ENCODE results near the gene CACNA2D4.
A peak's percentile ranks its signal among the peaks of the same experiment; 100 is the strongest.

Gene CACNA2D4

DNA sequence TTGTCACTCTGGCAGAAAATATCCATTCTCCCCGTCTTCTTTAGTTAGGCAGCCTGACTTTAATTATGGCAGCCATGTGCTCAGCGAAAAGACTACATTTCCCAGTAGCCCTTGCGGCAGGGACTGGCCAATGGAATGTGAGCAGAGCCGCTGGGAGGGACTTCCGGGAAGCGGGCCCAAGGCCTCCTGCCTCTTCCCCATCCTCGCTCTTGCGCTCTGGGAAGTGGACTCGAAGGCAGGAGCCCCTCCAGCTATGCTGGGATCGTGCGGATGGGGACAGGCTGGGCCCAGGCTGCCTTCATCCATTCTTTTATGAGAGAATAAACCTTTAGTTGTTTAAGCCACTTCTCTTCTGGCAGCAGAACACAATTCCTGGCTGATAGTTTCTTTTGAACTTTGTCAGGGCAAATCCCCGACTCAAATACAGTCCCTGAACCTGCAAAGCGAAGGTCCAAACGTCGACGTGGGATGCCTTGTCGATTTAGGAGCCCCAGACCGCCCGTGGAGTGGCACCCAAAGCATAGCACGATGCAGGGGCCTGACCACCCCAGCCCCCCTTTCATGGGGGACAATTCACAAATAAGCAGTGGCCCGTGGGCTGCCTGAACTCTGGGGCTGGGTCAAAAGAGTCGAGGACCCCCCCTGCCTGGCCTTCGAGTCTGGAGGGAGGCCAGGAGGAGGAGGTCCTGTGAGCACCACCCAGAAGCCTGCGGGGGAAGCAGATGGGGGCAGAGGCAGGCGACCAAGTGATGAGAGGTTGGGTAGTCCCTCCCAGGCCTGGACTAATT lies 113.7 kb downstream of the CACNA2D4 start:
- peaks cover 12% of the 10 kb centered on the region for H3K4me1 ChIP-seq
- H3K27me3 ChIP-seq (ENCODE audit: control insufficient read depth, insufficient read depth, low read length): no peaks in the 10 kb centered on the region
- no peak overlapping the region for H3K4me2 ChIP-seq (ENCODE audit: low read length)
- H3K4me3 ChIP-seq (ENCODE audit: low read depth, low read length): no peak overlapping the region
- peak overlapping the region; percentile 1 for H3K27ac ChIP-seq
- TF ChIP-seq, protein P1, sequence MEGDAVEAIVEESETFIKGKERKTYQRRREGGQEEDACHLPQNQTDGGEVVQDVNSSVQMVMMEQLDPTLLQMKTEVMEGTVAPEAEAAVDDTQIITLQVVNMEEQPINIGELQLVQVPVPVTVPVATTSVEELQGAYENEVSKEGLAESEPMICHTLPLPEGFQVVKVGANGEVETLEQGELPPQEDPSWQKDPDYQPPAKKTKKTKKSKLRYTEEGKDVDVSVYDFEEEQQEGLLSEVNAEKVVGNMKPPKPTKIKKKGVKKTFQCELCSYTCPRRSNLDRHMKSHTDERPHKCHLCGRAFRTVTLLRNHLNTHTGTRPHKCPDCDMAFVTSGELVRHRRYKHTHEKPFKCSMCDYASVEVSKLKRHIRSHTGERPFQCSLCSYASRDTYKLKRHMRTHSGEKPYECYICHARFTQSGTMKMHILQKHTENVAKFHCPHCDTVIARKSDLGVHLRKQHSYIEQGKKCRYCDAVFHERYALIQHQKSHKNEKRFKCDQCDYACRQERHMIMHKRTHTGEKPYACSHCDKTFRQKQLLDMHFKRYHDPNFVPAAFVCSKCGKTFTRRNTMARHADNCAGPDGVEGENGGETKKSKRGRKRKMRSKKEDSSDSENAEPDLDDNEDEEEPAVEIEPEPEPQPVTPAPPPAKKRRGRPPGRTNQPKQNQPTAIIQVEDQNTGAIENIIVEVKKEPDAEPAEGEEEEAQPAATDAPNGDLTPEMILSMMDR (IDR thresholded peaks at IDR 0.05): no peak
- no peaks in the 10 kb centered on the region for H3K9me3 ChIP-seq (ENCODE audit: control insufficient read depth, low read length)
- no peak overlapping the region for H3K9ac ChIP-seq
- H3K36me3 ChIP-seq (ENCODE audit: control insufficient read depth, insufficient read depth, low read length): no peaks in the 10 kb centered on the region
- no peaks in the 10 kb centered on the region for H3K79me2 ChIP-seq
- peak overlapping the region; percentile 83 for H2AFZ ChIP-seq

DNA sequence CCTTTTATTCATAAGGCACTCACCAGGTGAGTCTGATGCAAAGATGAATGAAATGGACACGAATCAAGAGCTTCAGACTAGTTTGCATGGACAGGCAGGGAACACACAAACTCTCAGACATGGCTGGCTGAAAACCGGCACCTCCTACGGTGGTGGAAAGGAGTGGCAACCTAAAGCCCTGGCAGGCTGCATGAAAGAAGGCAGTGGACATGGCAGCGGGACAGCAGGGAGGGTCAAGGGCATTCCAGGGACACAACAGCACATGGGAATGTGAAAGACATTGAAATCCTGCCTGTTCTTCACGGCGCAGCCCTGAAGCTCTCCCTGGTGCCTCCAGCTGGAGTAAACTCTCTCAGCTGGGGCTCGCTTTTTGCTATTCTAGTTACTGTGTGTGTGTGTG lies 114.7 kb downstream of the CACNA2D4 start:
- Histone ChIP-seq H2AFZ (peak overlapping the region; percentile 83), H3K27me3 (ENCODE audit: control insufficient read depth, insufficient read depth, low read length) (no peaks in the 10 kb centered on the region), H3K9me3 (ENCODE audit: control insufficient read depth, low read length) (no peaks in the 10 kb centered on the region), H3K79me2 (no peaks in the 10 kb centered on the region), H3K9ac (no peak overlapping the region), H3K36me3 (ENCODE audit: control insufficient read depth, insufficient read depth, low read length) (no peaks in the 10 kb centered on the region), H3K27ac (peak overlapping the region; percentile 1), H3K4me2 (ENCODE audit: low read length) (no peak overlapping the region), H3K4me1 (peaks cover 12% of the 10 kb centered on the region), H3K4me3 (ENCODE audit: low read depth, low read length) (no peak overlapping the region)
- TF ChIP-seq, protein P1 (IDR thresholded peaks at IDR 0.05): no peak

DNA sequence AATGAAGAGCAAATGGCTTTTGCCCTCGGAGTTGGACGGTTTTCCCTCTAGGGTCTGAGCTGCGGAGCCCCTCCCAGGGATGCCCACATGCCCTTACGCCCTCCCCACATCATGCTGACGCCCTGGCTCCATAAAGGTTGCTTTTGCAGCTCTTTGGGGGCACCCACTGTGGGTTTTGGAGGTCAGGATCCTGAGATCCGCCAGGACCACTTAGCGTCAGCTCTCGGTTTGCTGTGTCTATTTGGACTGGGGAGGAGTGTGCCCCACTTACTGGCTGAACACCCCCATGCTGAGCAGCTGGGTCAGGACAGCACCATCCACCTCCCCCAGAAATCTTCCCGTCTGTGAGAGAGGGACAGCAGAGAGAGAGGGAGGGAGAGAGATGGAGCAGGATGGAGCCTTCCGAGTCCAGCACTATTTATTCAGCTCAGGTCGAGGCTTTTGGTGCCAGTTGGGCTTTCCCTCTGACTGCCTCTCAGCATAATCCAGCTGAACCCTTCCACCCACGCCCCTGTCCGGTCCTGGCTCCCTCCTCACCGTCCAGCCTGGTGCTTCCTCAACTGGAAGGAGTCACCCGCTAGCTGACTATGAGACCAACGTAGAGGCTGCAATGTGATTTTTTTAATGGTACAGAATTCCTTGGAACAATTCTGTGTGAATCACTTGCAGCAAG lies 117.0 kb downstream of the CACNA2D4 start:
- no peak overlapping the region for H3K9ac ChIP-seq
- no peak overlapping the region for H3K4me2 ChIP-seq (ENCODE audit: low read length)
- H3K9me3 ChIP-seq (ENCODE audit: control insufficient read depth, low read length): no peaks in the 10 kb centered on the region
- H3K27ac ChIP-seq: no peak overlapping the region
- no peaks in the 10 kb centered on the region for H3K79me2 ChIP-seq
- H3K4me3 ChIP-seq (ENCODE audit: low read depth, low read length): no peak overlapping the region
- H3K36me3 ChIP-seq (ENCODE audit: control insufficient read depth, insufficient read depth, low read length): no peaks in the 10 kb centered on the region
- TF ChIP-seq, protein P1 (IDR thresholded peaks at IDR 0.05): no peak
- peaks cover 15% of the 10 kb centered on the region for H3K4me1 ChIP-seq
- no peaks in the 10 kb centered on the region for H3K27me3 ChIP-seq (ENCODE audit: control insufficient read depth, insufficient read depth, low read length)
- no peak overlapping the region for H2AFZ ChIP-seq

DNA sequence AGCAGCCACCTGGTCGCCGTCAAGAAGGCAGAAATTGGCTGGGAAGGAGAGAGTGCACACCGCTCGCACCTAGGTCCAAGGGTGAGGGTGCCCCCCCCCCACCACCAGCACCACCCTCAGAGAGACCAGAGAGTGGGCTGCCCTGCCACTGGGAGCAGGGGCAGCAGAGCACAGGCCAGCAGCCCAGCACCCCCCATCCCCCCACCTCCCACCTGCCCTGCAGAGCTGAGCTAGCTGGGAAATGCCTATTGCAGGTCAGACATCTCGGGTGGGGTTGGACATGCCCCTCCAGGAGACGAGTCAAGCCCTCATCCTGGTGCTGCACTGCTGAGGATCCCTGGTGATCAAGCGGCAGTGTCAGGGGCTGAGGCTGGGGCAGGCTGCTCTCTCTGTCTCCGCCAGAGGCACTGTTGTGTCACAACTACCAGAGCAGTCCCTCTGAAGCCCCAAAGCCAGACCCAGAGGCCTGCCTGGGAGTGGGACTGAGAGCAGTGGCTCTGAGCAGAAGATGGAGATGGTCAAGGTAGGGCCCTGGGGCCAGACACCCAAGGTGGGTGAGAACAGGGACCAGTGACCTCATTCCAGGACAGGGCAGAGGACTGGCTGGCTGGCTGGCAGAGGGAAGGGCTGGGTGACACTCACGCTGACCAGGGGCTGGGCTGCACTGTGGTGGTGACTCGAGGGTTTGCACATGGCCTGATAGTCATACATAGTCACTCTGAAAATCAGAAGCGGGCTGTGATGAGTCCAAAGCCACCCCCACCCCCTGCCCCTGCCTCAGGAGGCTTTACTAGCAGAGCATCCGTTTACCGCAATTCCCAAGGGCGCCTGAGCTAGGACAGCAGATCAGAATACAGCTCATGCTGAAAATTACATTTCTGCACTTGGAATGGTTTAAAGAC lies 117.8 kb downstream of the CACNA2D4 start:
- H3K27ac ChIP-seq: no peak overlapping the region
- TF ChIP-seq, protein P1 (IDR thresholded peaks at IDR 0.05): peak; percentile 39
- H3K27me3 ChIP-seq (ENCODE audit: control insufficient read depth, insufficient read depth, low read length): no peaks in the 10 kb centered on the region
- no peak overlapping the region for H3K4me2 ChIP-seq (ENCODE audit: low read length)
- no peaks in the 10 kb centered on the region for H3K79me2 ChIP-seq
- H2AFZ ChIP-seq: no peak overlapping the region
- H3K9me3 ChIP-seq (ENCODE audit: control insufficient read depth, low read length): no peaks in the 10 kb centered on the region
- H3K4me3 ChIP-seq (ENCODE audit: low read depth, low read length): no peak overlapping the region
- H3K4me1 ChIP-seq: peaks cover 20% of the 10 kb centered on the region
- H3K36me3 ChIP-seq (ENCODE audit: control insufficient read depth, insufficient read depth, low read length): no peaks in the 10 kb centered on the region
- H3K9ac ChIP-seq: no peak overlapping the region
